ENCODE data around the gene KIF2A.

The KIF2A gene

DNA sequence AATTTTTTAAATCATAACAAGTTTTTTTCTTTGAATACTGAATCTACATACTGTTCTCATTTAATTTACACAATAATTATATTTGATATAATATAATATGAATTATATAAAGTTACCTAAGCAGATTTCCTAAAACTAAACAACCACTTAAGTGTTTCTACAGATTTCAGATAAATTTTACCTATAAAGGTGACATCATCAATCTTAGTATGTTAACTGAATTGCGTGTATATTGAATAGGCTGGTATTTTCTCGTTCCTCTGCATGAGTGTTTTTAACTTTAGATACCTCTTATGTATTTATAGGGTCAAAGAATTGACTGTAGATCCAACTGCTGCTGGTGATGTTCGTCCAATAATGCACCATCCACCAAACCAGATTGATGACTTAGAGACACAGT is 67.4 kb downstream of the KIF2A start:
- TF ChIP-seq, protein P1, sequence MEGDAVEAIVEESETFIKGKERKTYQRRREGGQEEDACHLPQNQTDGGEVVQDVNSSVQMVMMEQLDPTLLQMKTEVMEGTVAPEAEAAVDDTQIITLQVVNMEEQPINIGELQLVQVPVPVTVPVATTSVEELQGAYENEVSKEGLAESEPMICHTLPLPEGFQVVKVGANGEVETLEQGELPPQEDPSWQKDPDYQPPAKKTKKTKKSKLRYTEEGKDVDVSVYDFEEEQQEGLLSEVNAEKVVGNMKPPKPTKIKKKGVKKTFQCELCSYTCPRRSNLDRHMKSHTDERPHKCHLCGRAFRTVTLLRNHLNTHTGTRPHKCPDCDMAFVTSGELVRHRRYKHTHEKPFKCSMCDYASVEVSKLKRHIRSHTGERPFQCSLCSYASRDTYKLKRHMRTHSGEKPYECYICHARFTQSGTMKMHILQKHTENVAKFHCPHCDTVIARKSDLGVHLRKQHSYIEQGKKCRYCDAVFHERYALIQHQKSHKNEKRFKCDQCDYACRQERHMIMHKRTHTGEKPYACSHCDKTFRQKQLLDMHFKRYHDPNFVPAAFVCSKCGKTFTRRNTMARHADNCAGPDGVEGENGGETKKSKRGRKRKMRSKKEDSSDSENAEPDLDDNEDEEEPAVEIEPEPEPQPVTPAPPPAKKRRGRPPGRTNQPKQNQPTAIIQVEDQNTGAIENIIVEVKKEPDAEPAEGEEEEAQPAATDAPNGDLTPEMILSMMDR (IDR thresholded peaks at IDR 0.05; ENCODE audit: low read depth, low read length), result no peak
- H3K4me3 ChIP-seq (ENCODE audit: low read depth, low read length), result no peak overlapping the region

DNA sequence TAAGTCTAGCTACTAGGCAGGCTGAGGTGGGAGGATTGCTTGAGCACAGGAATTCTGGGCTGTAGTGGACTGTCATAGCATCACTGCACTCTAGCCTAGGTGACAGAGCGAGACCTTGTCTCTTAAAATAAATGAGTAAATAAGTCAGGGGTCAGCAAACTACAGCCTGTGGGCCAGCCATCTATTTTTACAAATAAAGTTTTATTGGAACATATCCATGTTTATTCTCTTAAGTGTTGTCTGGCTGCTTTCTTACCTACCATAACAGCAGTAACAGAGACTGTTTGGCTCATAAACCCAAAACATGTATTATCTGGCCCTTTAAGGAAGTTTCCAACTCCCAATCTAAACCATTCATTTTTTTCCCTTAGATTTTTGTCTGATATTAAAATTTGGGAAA is 68.1 kb downstream of the KIF2A start:
- TF ChIP-seq, protein P1 (IDR thresholded peaks at IDR 0.05; ENCODE audit: low read depth, low read length), result no peak
- no peak overlapping the region for H3K4me3 ChIP-seq (ENCODE audit: low read depth, low read length)

DNA sequence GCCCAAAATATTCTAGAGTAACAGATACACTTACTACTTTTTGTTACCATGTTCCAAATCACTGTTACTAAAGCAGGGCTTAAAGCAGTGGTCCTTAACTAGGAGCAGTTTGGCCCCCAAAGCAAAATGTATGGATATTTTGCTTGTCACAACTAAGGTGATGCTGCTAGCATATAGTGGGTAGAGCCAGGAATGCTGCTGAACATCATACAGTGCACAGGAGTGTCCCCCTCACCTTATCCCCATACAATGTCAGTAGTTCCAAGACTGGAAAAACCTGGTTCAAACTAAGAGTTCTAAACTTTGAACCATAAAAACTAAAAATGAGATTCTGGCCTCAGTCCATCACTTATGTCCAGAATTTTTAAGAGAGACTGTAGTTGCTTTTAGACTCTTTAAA is 69.6 kb downstream of the KIF2A start:
- H3K4me3 ChIP-seq (ENCODE audit: low read depth, low read length), result no peak overlapping the region
- TF ChIP-seq, protein P1 (IDR thresholded peaks at IDR 0.05; ENCODE audit: low read depth, low read length), result no peak

DNA sequence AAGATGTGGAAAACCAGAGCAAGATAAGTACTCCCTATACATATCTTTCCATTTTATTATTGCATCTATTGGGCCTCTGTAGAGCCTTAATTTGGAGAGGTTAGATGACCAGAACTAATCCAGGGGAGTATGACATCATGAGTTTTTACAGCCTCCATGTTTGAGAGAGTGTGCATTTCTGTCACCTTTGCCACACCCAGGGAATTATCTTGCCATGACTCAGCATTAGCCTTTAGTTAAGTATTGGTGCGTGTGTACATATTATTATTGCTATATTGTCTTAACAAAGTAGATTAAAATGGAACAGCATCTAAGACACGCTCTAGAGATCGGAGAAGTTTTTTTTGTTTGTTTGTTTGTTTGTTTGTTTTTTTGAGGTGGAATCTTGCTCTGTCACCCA is 70.1 kb downstream of the KIF2A start:
- H3K4me3 ChIP-seq (ENCODE audit: low read depth, low read length), result no peak overlapping the region
- TF ChIP-seq, protein P1 (IDR thresholded peaks at IDR 0.05; ENCODE audit: low read depth, low read length), result no peak

DNA sequence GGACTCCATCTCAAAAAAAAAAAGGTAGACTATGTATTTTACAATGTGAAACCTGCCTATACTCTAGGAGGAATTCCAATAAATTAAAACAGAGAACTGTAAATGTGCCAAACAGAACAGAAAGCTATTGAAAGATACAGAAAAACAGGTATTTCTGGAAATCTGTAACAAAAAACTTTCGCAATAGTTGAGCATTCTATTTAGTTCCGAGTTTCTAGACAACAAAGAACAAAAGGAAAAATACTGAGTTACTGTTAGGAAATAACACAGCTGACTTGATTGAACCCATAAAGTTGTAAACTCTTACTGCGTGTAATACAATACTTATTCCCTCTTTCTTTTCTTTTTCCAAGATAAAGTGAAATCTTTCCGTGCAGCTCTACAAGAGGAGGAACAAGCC is 79.1 kb downstream of the KIF2A start:
- TF ChIP-seq, protein P1 (IDR thresholded peaks at IDR 0.05; ENCODE audit: low read depth, low read length), result no peak
- H3K4me3 ChIP-seq (ENCODE audit: low read depth, low read length), result no peak overlapping the region

DNA sequence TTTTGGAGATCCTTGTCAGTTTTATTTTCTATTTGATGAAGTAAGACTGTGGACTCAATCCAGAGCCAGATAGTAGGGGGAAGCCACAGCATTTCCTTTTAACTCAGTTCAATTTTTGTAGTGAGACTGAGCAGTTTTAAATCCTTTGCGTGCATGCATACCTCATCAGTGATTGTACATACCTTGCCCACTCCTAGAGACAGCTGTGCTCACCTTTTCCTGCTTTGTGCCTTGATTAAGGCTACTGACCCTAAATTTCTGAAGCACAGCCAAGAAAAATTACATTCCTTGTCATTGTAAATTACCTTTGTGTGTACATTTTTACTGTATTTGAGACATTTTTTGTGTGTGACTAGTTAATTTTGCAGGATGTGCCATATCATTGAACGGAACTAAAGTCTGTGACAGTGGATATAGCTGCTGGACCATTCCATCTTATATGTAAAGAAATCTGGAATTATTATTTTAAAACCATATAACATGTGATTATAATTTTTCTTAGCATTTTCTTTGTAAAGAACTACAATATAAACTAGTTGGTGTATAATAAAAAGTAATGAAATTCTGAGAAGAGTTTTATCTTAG is 79.9 kb downstream of the KIF2A start:
- TF ChIP-seq, protein P1 (IDR thresholded peaks at IDR 0.05; ENCODE audit: low read depth, low read length), result no peak
- H3K4me3 ChIP-seq (ENCODE audit: low read depth, low read length), result no peak overlapping the region

DNA sequence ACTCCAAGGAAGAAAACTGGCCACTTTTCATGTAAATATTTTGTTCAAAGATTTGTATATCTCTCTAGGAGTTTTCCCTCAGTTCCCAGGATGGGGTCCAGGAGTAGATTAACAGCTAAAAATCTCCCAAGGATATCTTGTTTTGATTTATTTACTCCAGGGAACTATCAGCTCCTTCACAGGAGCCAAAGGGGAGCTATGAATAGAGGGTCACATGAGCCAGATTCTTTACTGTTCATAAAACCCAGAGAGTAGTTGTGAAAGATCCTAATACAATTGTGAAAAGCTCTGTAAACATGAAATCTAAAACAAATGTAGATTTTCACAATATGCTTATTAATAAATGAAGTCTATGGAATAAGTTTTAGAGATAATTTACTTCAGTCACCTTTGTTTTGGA is 80.8 kb downstream of the KIF2A start:
- no peak overlapping the region for H3K4me3 ChIP-seq (ENCODE audit: low read depth, low read length)
- TF ChIP-seq, protein P1 (IDR thresholded peaks at IDR 0.05; ENCODE audit: low read depth, low read length), result no peak
